ENCODE measurements around the gene USP20.

Gene USP20

DNA sequence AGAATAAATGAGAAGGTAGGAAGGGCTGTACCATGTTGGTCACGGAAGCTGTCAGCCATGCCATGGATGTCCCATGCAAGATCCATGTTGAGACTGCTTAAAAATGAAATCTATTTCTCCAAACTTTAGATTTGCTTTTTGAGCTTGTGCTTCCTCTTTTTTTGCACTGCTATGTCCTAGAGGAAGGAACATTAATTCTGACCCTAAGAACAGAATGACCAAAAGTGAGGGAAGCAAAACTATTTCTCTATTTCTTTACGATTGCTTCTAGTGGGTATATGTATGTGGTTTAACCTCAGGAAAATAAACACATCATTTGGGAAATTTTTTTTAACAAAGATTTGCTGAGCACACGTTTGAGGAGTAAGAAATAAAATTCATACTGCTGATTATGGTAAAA, 84.6 kb downstream of the USP20 start:
- DNase-seq (ENCODE audit: low spot score) = no peak

DNA sequence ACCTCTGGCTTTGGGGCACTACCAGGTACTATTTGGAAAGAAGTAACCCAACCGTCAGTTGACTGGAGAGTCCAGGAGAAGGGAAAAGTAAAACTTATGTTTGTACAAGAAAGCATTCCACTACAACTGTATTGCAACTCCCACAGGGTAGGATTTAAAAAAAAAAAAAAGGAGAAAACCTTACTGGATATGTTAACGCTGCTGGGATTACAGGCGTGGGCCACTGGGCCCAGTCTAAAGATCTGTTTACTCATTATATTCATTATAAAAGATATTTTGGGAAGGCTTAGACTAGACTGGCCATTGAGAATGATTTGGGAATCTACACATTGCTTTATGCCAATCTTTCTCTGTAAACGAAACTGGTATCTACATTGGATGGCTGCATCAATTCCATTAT, 86.6 kb downstream of the USP20 start:
- no peak for DNase-seq (ENCODE audit: low spot score)

DNA sequence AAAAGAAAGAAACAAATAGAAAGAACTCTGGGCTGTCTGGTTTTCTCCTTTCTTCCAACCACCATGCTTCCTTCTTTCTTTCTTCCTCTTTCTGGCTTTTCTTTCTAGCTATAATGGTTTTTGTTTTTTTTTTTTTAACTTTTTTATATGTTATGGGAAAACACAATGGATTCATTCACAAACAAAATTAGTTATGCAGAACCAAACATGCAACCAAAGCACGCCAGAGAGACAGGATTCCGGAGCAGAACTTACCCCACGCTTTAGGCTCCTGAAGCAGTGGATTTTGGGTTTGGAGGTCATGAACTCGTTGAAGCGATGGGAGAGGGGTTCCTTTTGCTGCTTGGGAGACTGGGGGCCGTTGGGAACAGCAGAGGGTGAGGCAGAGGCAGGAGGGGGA, 88.3 kb downstream of the USP20 start:
- no peak for DNase-seq (ENCODE audit: low spot score)

DNA sequence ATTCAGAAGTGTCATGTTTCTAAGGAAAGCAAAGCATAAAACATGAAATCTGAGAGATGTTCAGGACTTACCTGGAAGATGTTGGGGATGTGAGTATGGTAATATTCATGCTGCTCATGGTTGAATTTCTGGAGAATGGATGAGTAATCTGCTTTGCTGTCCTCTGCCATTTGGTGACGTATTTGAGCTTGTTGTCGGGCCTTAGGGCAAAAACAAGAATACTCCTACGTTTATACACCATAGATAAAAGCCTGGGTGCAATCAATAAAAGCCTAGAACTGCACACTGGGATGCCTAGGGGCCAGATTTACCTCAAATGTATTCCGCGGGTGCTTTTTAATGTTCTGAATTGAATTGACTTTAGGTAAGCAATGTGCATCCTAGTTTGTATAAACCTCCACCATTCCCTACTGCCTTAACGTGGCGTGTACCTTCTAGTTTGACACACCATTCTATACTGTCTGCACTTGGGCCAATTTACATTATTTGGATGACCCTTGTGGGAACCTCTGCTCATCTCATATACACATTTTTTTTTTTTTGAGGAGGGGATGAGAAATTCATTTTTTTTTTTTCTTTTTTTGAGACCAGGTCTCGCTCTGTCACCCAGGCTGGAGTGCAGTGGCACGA, 94.4 kb downstream of the USP20 start:
- peak; percentile 34 for DNase-seq (ENCODE audit: low spot score)

DNA sequence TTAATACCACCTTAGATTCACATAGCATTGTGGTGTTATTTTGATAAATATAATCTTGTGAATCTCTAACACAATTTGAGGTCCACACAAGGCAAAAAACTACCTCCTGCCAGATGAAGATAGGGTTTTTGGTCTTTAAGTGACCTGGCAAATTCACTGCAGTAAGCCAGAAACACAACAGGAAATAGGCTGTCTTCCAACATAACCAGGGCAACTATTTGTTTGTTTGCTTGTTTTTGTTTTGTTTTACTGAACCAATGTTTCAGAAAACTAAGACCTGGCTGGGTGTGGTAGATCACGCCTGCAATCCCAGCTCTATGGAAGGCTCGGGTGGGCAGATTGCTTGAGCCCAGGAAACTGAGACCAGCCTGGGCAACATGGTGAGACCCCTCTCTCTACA, 95.5 kb downstream of the USP20 start:
- DNase-seq (ENCODE audit: low spot score) = peak; percentile 49

Data from cerebellar cortex (tissue), 1 donor.